Right atrium auricular region (tissue), 2 donors: Measurements from ENCODE around the gene STAC3. TPM values are rescaled to one million over a fixed set of nuclear protein-coding genes. Genes with fewer than 3 reads are reported as not detected.
A peak's percentile ranks its signal among the peaks of the same experiment; 100 is the strongest.
"Not testable (repeated sequence)": the region's sequence is repeated elsewhere in the genome, so short reads cannot be mapped to it uniquely, and the experiment has no call there.

Experiments used
- DNase-seq: peaks from one replicate; pipeline ENCODE4 v3.0.0-alpha.2; 2019; ENCODE audit warnings: low spot score
- H3K27ac ChIP-seq, 2 donors: fragments of 200-600 bp; sonication (generic); 1 replicate in 1 of 2; 2 replicates in 1 of 2; pipeline ENCODE4 v1.5.1; 2016 to 2019
- H3K27me3 ChIP-seq, 2 donors: fragments of 200-600 bp; sonication (generic); one replicate each; pipeline versions ENCODE4 v1.5.1 to v1.6.0; 2017 to 2019
- H3K36me3 ChIP-seq: fragments of 200-600 bp; sonication (generic); one replicate; pipeline ENCODE4 v1.5.1; 2016
- H3K4me1 ChIP-seq, 2 donors: fragments of 200-600 bp; sonication (generic); one replicate each; pipeline versions ENCODE4 v1.5.1 to v1.6.0; 2017 to 2019
- H3K4me3 ChIP-seq, 2 donors: fragments of 200-600 bp; sonication (generic); 1 replicate in 1 of 2; 2 replicates in 1 of 2; pipeline ENCODE4 v1.5.1; 2017 to 2019; ENCODE audit warnings: mild to moderate bottlenecking in 1 of 2, moderate library complexity in 1 of 2
- H3K9me3 ChIP-seq, 2 donors: fragments of 200-600 bp; sonication (generic); one replicate each; pipeline ENCODE4 v1.5.1; 2019
- CTCF ChIP-seq, 2 donors: fragments of 200-600 bp; sonication (generic); IDR thresholded peaks; one replicate each; pipeline ENCODE4 v1.5.1; 2019; ENCODE audit warnings: antibody characterized with exemption in 2 of 2
- total RNA-seq, 2 donors: library from RNA; depleted of rRNA; stranded (reverse); fragments of >200 nt; gene quantifications; one replicate each; pipeline ENCODE4 v1.1.0, GENCODE V29; 2016

STAC3 gene
- total RNA-seq, 2 donors from 2014 or later = 0.48 to 0.59 TPM

- no peak for DNase-seq
- Histone ChIP-seq H3K27me3 (no peaks in the 10 kb centered on the region), H3K4me1 (no peaks in the 10 kb centered on the region), H3K27ac (no peak overlapping the region), H3K9me3 (no peaks in the 10 kb centered on the region), H3K36me3 (peaks cover 52% of the 10 kb centered on the region), H3K4me3 (no peak overlapping the region)
- TF ChIP-seq CTCF (IDR thresholded peaks at IDR 0.05) = no peak
These were observed 27.7 kb upstream of the STAC3 start for GRCh38 chr12:57278465-57279381.

GRCh38 chr12:57276935-57277563 is 26.1 kb upstream of the STAC3 start:
- peaks cover 36% of the 10 kb centered on the region for H3K36me3 ChIP-seq
- peak; percentile 15 to 51 for TF ChIP-seq CTCF (IDR thresholded peaks at IDR 0.05)
- no peak for DNase-seq

GRCh38 chr12:57276233-57276632 is 25.2 kb upstream of the STAC3 start:
- H3K27ac ChIP-seq, H3K27me3 ChIP-seq, H3K9me3 ChIP-seq, H3K4me3 ChIP-seq, DNase-seq: not testable (repeated sequence)
- Histone ChIP-seq H3K4me1 (peaks cover 0 to 10% of the 10 kb centered on the region in 2 donors), H3K36me3 (peaks cover 36% of the 10 kb centered on the region)

More at GRCh38 chr12:57276935-57277563, 26.1 kb upstream of the STAC3 start:
- Histone ChIP-seq H3K27me3 (no peaks in the 10 kb centered on the region), H3K9me3 (no peaks in the 10 kb centered on the region), H3K27ac (no peak overlapping the region), H3K4me3 (no peak overlapping the region), H3K4me1 (peaks cover 0 to 10% of the 10 kb centered on the region in 2 donors)

- TF ChIP-seq CTCF (IDR thresholded peaks at IDR 0.05) = no peak
- Histone ChIP-seq H3K4me1 (peaks cover 0 to 10% of the 10 kb centered on the region in 2 donors), H3K27me3 (no peaks in the 10 kb centered on the region), H3K27ac (no peak overlapping the region), H3K9me3 (no peaks in the 10 kb centered on the region), H3K4me3 (no peak overlapping the region), H3K36me3 (peaks cover 29% of the 10 kb centered on the region)
- DNase-seq = no peak
These were observed 22.5 kb upstream of the STAC3 start for GRCh38 chr12:57273516-57273915.

GRCh38 chr12:57272337-57273151 is 21.6 kb upstream of the STAC3 start:
- no peak for TF ChIP-seq CTCF (IDR thresholded peaks at IDR 0.05)
- no peak for DNase-seq
- Histone ChIP-seq H3K27ac (no peak overlapping the region), H3K36me3 (peaks cover 30% of the 10 kb centered on the region), H3K4me1 (peaks cover 0 to 10% of the 10 kb centered on the region in 2 donors), H3K4me3 (no peak overlapping the region), H3K9me3 (no peaks in the 10 kb centered on the region), H3K27me3 (no peaks in the 10 kb centered on the region)
